KMS-11 (cell line): Measurements from ENCODE around the gene USP2.

Experiments
- H2AFZ ChIP-seq: fragments of 200-600 bp; sonication (generic); 2 replicates; pipeline ENCODE4 v1.6.1; 2016; ENCODE audit warnings: antibody characterized with exemption, mixed run types, low read depth
- H3K27ac ChIP-seq: fragments of 200-600 bp; sonication (generic); 2 replicates; pipeline ENCODE4 v1.6.1; 2016; ENCODE audit warnings: mild to moderate bottlenecking, mixed run types
- H3K27me3 ChIP-seq: fragments of 200-600 bp; sonication (generic); 2 replicates; pipeline ENCODE4 v1.6.1; 2017; ENCODE audit warnings: mild to moderate bottlenecking, low read depth, mixed run types, moderate library complexity; ENCODE audit not compliant: insufficient read depth
- H3K36me3 ChIP-seq: fragments of 200-600 bp; sonication (generic); 2 replicates; pipeline ENCODE4 v1.6.1; 2017; ENCODE audit warnings: mild to moderate bottlenecking, mixed run types; ENCODE audit not compliant: insufficient read depth
- H3K4me1 ChIP-seq: fragments of 200-600 bp; sonication (generic); 2 replicates; pipeline ENCODE4 v1.6.1; 2016; ENCODE audit warnings: mild to moderate bottlenecking, low read depth, mixed run types; ENCODE audit not compliant: poor library complexity, severe bottlenecking
- H3K4me2 ChIP-seq: fragments of 200-600 bp; sonication (generic); 2 replicates; pipeline ENCODE4 v1.7.0; 2016; ENCODE audit warnings: mild to moderate bottlenecking, mixed run types
- H3K4me3 ChIP-seq: fragments of 200-600 bp; sonication (generic); IDR thresholded peaks from 2 replicates; pipeline ENCODE4 v1.6.1; 2017; ENCODE audit warnings: low read depth, low read length, mixed read lengths; ENCODE audit not compliant: insufficient read depth
- H3K79me2 ChIP-seq: fragments of 200-600 bp; sonication (generic); 2 replicates; pipeline ENCODE4 v1.6.1; 2016; ENCODE audit warnings: low read depth, mixed run types; ENCODE audit not compliant: insufficient read depth
- H3K9ac ChIP-seq: fragments of 200-600 bp; sonication (generic); 2 replicates; pipeline ENCODE4 v1.6.1; 2016; ENCODE audit warnings: mild to moderate bottlenecking, mixed run types
- H4K20me1 ChIP-seq: fragments of 200-600 bp; sonication (generic); 2 replicates; pipeline ENCODE4 v1.6.1; 2016; ENCODE audit warnings: mild to moderate bottlenecking, mixed run types; ENCODE audit not compliant: insufficient read depth
- CTCF ChIP-seq: fragments of 200-600 bp; sonication (generic); conservative IDR thresholded peaks from 2 replicates; pipeline ENCODE4 v1.6.1; 2017; ENCODE audit warnings: low read depth, mild to moderate bottlenecking, antibody characterized with exemption, low read length, moderate library complexity, mixed read lengths

The USP2 gene

DNA sequence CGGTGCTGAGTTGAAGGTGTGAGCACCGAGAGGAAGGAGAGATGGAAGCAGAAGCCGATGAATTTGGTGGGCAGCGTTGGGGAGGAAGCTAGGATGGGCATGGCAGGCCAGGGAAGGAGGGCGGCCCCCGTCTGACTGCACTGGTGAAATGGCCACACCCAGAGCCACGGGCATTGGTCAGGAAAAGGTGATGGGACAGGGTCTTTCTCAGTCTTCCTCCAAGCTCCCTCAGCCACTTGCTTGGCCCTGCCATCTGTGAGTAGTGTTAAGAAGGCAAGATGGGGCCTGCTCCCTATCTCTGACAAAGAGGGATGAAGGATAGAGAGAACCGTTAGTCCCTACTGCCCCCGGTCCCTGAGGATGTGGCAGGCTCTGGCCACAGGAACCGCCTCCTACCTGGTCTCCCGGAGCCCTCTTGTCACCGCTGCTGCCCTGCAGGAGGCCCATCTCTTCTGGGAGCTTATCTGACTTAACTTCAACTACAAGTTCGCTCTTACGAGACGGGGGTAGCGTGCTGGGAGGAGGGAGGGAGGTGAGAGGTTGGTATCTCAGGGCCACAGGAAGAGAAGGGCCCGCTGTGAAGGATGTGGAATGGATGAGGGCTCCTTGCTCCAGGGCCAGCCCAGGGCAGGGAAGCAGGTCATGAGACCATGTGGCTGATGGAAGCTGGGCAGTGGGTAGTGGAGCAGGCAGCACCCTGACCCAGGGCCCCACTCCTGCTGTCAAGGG is 71.4 kb downstream of the USP2 start:
- Histone ChIP-seq H3K79me2 (no peaks in the 10 kb centered on the region), H3K4me1 (peaks cover 6% of the 10 kb centered on the region), H2AFZ (no peak overlapping the region), H3K27ac (no peak overlapping the region), H3K9ac (no peak overlapping the region), H3K36me3 (no peaks in the 10 kb centered on the region), H3K27me3 (no peaks in the 10 kb centered on the region), H3K4me2 (no peak overlapping the region), H4K20me1 (no peaks in the 10 kb centered on the region), H3K4me3 (no peak overlapping the region)
- TF ChIP-seq CTCF, result no peak

GRCh38 chr11:119309411-119309810 is 72.1 kb downstream of the USP2 start:
- Histone ChIP-seq H3K4me2 (no peak overlapping the region), H3K27ac (no peak overlapping the region)
- TF ChIP-seq CTCF, result no peak

DNA sequence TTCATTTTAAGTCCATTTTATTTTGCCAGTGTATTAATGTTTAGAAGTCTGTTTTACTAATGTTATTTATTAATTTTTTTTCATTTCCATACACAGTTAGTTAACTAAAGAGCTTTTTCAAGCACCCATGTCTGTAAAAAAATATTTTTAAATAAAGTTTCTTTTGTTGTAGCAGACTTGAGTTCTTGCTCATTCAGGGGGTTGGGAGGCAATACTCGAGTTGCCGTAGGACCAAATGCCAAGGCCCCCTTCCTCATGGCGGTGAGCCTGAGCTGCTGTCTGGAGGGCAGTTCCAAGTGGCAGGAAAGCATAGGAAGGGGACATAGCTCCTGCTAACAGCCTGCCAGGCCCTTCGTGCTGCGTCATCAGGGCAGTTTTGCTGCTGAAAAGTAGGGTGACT is 73.5 kb downstream of the USP2 start:
- H3K79me2 ChIP-seq, result no peaks in the 10 kb centered on the region
- H3K9ac ChIP-seq, result no peak overlapping the region
- H2AFZ ChIP-seq, result no peak overlapping the region
- H3K27me3 ChIP-seq, result no peaks in the 10 kb centered on the region
- no peak overlapping the region for H3K4me2 ChIP-seq
- H3K36me3 ChIP-seq, result no peaks in the 10 kb centered on the region
- H4K20me1 ChIP-seq, result no peaks in the 10 kb centered on the region
- no peak overlapping the region for H3K27ac ChIP-seq
- H3K4me3 ChIP-seq, result no peak overlapping the region
- no peak for TF ChIP-seq CTCF
- H3K4me1 ChIP-seq, result no peaks in the 10 kb centered on the region

More at GRCh38 chr11:119309411-119309810, 72.1 kb downstream of the USP2 start:
- H3K4me3 ChIP-seq, result no peak overlapping the region
- H3K36me3 ChIP-seq, result no peaks in the 10 kb centered on the region
- H4K20me1 ChIP-seq, result no peaks in the 10 kb centered on the region
- no peaks in the 10 kb centered on the region for H3K27me3 ChIP-seq
- H3K4me1 ChIP-seq, result no peaks in the 10 kb centered on the region
- H3K79me2 ChIP-seq, result no peaks in the 10 kb centered on the region
- no peak overlapping the region for H2AFZ ChIP-seq
- no peak overlapping the region for H3K9ac ChIP-seq

DNA sequence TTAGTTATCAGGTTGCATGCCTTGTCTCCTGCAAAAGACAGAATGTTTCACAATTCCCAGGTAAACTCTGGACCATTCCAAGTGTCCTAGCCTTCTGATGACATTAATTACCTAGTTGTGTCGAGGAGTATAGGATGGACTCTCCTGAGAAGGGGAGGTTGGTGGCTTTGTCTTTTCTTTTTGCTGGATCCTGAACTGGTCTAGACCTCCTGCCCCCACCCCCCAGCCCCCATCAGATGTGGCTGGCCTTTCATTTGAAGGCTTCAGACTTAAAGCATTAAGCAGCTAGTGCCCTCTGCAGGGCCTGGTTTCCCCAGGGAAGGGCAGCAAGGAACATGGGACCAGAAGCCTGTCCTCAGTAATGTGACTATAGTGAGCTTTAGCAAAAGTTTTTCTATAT is 74.3 kb downstream of the USP2 start:
- H3K4me1 ChIP-seq, result no peaks in the 10 kb centered on the region
- no peaks in the 10 kb centered on the region for H4K20me1 ChIP-seq
- no peak overlapping the region for H3K4me2 ChIP-seq
- TF ChIP-seq CTCF, result no peak
- H3K9ac ChIP-seq, result no peak overlapping the region
- no peak overlapping the region for H3K4me3 ChIP-seq
- no peak overlapping the region for H3K27ac ChIP-seq
- H3K36me3 ChIP-seq, result no peaks in the 10 kb centered on the region
- H2AFZ ChIP-seq, result no peak overlapping the region
- no peaks in the 10 kb centered on the region for H3K79me2 ChIP-seq
- no peaks in the 10 kb centered on the region for H3K27me3 ChIP-seq
